ENCODE results near the gene ATP6V0E1.

DNA sequence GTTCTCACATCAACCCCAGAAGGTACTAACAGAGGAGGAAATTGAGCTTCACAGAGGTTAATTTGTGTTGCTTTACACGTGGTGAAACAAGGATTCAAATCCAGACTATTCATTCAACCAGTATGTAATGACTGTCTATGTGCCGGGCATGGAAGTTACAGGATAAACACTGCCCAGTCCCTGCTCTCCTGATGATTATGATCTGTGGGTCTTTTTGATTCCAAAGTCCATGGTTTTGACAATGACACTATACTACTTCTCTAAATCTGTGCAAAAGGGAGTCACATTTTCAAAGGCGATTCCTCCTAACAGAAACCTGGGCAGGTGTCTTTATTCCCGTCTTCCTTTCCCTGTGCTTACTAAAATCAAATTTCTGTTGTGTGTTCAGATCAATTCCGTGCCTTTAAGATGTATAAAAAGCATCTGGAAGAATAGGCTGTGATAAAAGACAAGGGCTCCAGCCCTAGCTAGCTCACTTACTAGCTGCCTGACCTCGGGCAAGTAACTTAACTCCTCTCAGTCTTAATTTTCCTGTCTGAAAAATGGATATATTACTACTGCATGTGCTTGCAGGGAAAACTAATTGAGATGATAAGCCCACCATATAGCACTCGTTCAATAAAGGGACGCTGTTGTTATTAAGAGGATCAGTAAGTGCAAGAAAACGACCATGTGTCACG is 71.6 kb downstream of the ATP6V0E1 start:
- TF ChIP-seq, protein P1, sequence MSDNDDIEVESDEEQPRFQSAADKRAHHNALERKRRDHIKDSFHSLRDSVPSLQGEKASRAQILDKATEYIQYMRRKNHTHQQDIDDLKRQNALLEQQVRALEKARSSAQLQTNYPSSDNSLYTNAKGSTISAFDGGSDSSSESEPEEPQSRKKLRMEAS (IDR thresholded peaks at IDR 0.05): no peak
- TF ChIP-seq, protein P2, sequence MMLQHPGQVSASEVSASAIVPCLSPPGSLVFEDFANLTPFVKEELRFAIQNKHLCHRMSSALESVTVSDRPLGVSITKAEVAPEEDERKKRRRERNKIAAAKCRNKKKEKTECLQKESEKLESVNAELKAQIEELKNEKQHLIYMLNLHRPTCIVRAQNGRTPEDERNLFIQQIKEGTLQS (IDR thresholded peaks at IDR 0.05; ENCODE audit: insufficient read depth, low read depth, low read length): no peak
